Peyer's patch (tissue), 4 donors: ENCODE results near the gene TSPAN6. TPM values are rescaled to one million over a fixed set of nuclear protein-coding genes. Genes with fewer than 3 reads are reported as not detected.

Experiments used
- DNase-seq, 3 donors: peaks; one replicate each; pipeline ENCODE4 v3.0.0-alpha.2; 2017 to 2019
- H3K27ac ChIP-seq, 4 donors: fragments of 200-600 bp; sonication (generic); one replicate each; pipeline ENCODE4 v1.5.1; 2016 to 2019
- H3K27me3 ChIP-seq, 2 donors: fragments of 200-600 bp; sonication (generic); one replicate each; pipeline ENCODE4 v1.5.1; 2019
- H3K36me3 ChIP-seq, 3 donors: fragments of 200-600 bp; sonication (generic); one replicate each; pipeline ENCODE4 v1.5.1; 2016 to 2019
- H3K4me1 ChIP-seq, 4 donors: fragments of 200-600 bp; sonication (generic); one replicate each; pipeline ENCODE4 v1.5.1; 2016 to 2019
- H3K4me3 ChIP-seq, 4 donors: fragments of 200-600 bp; sonication (generic); 1 replicate in 3 of 4; 2 replicates in 1 of 4; pipeline ENCODE4 v1.5.1; 2016 to 2019; ENCODE audit warnings: mild to moderate bottlenecking in 1 of 4
- H3K9me3 ChIP-seq, 4 donors: fragments of 200-600 bp; sonication (generic); one replicate each; pipeline ENCODE4 v1.5.1; 2016 to 2019; ENCODE audit warnings: mild to moderate bottlenecking in 1 of 4
- CTCF ChIP-seq, 6 experiments: fragments of 450-650 bp in 4 of 6; fragments of 200-600 bp in 2 of 6; sonication (generic) in 1 of 6; IDR thresholded peaks; one replicate each; pipeline ENCODE4 v1.5.1; 2017 to 2019; ENCODE audit warnings: antibody characterized with exemption in 6 of 6, mild to moderate bottlenecking in 3 of 6, moderate library complexity in 1 of 6
- POLR2A ChIP-seq, 2 donors: fragments of 450-650 bp; IDR thresholded peaks; one replicate each; pipeline ENCODE4 v1.5.1; 2017; ENCODE audit warnings: antibody characterized with exemption in 2 of 2, mild to moderate bottlenecking in 2 of 2, moderate library complexity in 2 of 2
- total RNA-seq, 4 donors: library from RNA; depleted of rRNA; stranded (reverse); fragments of >200 nt; gene quantifications; one replicate each; pipeline ENCODE4 v1.1.0, GENCODE V29; 2016

TSPAN6 gene
- total RNA-seq, 4 donors from 2014 or later, result 19.0 to 42.9 (median 29.9) TPM

GRCh38 chrX:100654261-100654660 is 17.7 kb upstream of the TSPAN6 start:
- H3K4me3 ChIP-seq, result no peak overlapping the region
- peak in 1 of 3 donors; percentile 50 for DNase-seq
- no peak overlapping the region for H3K27ac ChIP-seq
- H3K4me1 ChIP-seq, result peaks cover 0 to 8% (median under 1%) of the 10 kb centered on the region in 4 donors
- no peaks in the 10 kb centered on the region for H3K9me3 ChIP-seq
- TF ChIP-seq CTCF (IDR thresholded peaks at IDR 0.05), result peak in 3 of 6 experiments; percentile 33 to 46 (median 36)
- TF ChIP-seq POLR2A (IDR thresholded peaks at IDR 0.05), result no peak
- no peaks in the 10 kb centered on the region for H3K27me3 ChIP-seq
- no peaks in the 10 kb centered on the region for H3K36me3 ChIP-seq

GRCh38 chrX:100652266-100652665 is 15.7 kb upstream of the TSPAN6 start:
- TF ChIP-seq CTCF (IDR thresholded peaks at IDR 0.05) (no peak), POLR2A (IDR thresholded peaks at IDR 0.05) (no peak)
- Histone ChIP-seq H3K36me3 (no peaks in the 10 kb centered on the region), H3K27me3 (no peaks in the 10 kb centered on the region), H3K4me3 (no peak overlapping the region), H3K27ac (no peak overlapping the region), H3K4me1 (peaks cover 0 to 9% (median 0%) of the 10 kb centered on the region in 4 donors), H3K9me3 (no peaks in the 10 kb centered on the region)
- no peak for DNase-seq

GRCh38 chrX:100650841-100651240 is 14.2 kb upstream of the TSPAN6 start:
- H3K4me1 ChIP-seq, result peaks cover 0 to 9% (median 0%) of the 10 kb centered on the region in 4 donors
- no peak for DNase-seq
- no peak for TF ChIP-seq CTCF (IDR thresholded peaks at IDR 0.05)
- H3K9me3 ChIP-seq, result no peaks in the 10 kb centered on the region
- H3K36me3 ChIP-seq, result no peaks in the 10 kb centered on the region
- H3K27ac ChIP-seq, result peak overlapping the region in 3 of 4 donors; percentile 69 to 85 (median 77)
- no peak overlapping the region for H3K4me3 ChIP-seq
- no peaks in the 10 kb centered on the region for H3K27me3 ChIP-seq

GRCh38 chrX:100649550-100650356 is 13.1 kb upstream of the TSPAN6 start:
- Histone ChIP-seq H3K9me3 (no peaks in the 10 kb centered on the region), H3K4me3 (no peak overlapping the region), H3K4me1 (peaks cover 0 to 9% (median 0%) of the 10 kb centered on the region in 4 donors), H3K27ac (peak overlapping the region in 3 of 4 donors; percentile 69 to 85 (median 77)), H3K36me3 (no peaks in the 10 kb centered on the region), H3K27me3 (no peaks in the 10 kb centered on the region)
- DNase-seq, result peak in 2 of 3 donors; percentile 63 to 78
- TF ChIP-seq POLR2A (IDR thresholded peaks at IDR 0.05) (no peak), CTCF (IDR thresholded peaks at IDR 0.05) (no peak)

GRCh38 chrX:100648458-100649417 is 12.1 kb upstream of the TSPAN6 start:
- Histone ChIP-seq H3K9me3 (no peaks in the 10 kb centered on the region), H3K4me3 (no peak overlapping the region), H3K36me3 (no peaks in the 10 kb centered on the region), H3K27ac (peak overlapping the region in 3 of 4 donors; percentile 69 to 80 (median 77)), H3K27me3 (no peaks in the 10 kb centered on the region), H3K4me1 (peaks cover 0 to 9% (median 0%) of the 10 kb centered on the region in 4 donors)
- DNase-seq, result no peak
- TF ChIP-seq CTCF (IDR thresholded peaks at IDR 0.05), result no peak
- TF ChIP-seq POLR2A (IDR thresholded peaks at IDR 0.05), result no peak
